HG03575 (cell line): ENCODE results near the gene PDK2.

Source experiments
- ATAC-seq: cut with Tn5 transposase; IDR thresholded peaks from one replicate; pipeline ENCODE4 v1.9.1; 2021; ENCODE audit not compliant: unreplicated experiment, insufficient number of reproducible peaks, low FRiP score; ENCODE audit errors: extremely low read depth

The PDK2 gene

DNA sequence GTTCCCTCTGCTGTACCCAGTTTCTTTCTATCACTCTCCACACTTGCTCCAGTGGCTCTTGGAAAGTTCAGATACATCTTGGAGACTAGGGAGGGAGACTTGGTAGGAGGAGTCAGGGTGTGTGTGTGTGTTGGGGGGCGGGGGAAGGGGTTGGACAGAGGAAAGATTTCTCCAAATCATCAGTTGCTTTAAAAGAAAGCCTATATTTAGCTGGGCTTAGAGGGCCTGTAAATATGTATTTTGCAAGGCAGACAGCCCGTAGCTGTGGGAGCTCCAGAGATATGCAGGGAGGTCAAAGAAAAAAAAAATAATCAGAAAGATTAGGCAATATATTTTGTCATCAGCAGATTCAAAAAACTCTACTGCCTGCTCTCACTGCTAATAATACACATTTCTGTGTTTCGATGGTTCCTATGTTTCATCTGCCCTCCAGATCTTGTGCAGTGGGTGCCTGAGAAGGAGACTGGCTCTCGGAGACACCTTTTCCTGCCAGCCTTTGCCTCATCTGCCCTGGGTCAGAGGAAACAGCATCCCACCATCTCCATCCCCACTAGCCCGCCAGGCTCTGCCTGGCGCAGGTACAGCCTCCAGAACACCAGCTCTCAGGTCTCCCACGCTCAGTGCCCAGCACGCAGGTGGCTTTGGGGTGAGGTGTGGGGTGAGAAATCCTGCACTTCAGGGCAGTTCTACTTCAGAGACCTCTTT, 60.1 kb downstream of the PDK2 start:
- ATAC-seq, result no peak

DNA sequence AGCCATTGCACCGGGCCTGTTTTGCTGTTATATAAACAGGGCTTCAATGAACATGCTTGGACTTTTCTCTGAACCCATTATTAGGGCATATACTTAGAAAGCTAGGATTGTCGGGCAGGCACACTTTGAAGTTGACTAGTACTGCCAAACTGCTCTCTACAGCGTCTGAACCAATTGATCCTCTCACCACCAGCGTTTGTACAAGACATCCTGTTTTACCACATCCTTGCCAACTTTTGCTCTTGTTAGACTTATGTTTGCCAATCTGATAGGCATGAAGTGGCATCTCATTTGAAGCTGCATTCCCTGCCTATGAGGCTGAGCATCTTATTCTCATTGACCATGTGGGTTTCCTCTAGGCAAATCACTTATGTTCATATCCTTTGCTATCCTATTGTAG, 62.7 kb downstream of the PDK2 start:
- no peak for ATAC-seq

DNA sequence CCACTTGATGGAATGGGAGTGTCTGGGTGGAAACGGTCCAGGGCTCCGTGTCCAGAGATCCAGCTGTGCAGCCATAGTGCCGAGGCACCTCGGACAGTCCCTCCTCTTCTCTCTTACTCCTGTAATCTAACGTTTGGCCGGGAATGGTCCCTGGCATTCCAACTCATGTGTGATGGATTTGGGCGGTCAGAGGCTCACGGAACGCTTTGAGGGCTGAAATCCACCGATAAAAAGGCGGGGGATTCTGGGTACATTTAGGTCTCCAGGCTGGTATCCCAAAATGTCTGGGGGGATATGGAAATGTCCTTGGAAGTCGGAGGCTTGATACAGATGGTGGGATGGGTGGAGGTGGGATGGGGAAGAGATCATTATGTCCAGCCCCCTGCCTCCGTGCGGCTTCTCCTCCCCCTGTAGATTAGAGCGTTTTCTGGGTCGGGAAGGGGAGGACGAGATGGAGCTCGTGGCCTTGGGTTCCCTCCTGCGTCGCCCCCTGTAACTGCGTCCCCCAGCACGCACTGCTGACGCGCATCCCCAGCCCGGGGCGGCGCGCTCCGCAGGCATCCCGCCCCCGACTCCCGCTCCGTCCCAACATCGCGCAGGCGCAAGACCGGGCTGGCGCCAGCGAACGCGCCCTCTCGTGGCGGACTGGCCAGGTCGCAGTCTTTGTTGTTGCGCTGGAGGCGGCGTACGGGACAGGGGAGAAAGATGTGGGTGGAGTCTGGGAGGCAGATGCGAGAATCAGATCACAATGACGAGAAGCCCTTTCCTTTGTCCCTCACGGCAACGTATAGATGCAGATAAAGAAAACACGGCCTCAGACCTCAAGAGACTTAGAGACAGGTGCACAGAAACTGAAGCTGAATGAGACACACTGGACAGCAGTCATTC, 66.1 kb downstream of the PDK2 start:
- no peak for ATAC-seq
